Astrocyte (in vitro differentiated cells and primary cell): Measurements from ENCODE around the gene VSX1.
A peak's percentile ranks its signal among the peaks of the same experiment; 100 is the strongest.

Experiments used
- EZH2 ChIP-seq: IDR thresholded peaks from 2 replicates; pipeline ENCODE4 v1.6.1; 2012; ENCODE audit warnings: mild to moderate bottlenecking, low read length, inconsistent platforms; ENCODE audit not compliant: insufficient read depth
- TF ChIP-seq, protein P1 (sequence below): IDR thresholded peaks from 2 replicates; pipeline ENCODE4 v1.5.1; 2011; ENCODE audit warnings: low read depth, mild to moderate bottlenecking, inconsistent platforms, low read length, moderate library complexity; ENCODE audit not compliant: insufficient read depth

DNA sequence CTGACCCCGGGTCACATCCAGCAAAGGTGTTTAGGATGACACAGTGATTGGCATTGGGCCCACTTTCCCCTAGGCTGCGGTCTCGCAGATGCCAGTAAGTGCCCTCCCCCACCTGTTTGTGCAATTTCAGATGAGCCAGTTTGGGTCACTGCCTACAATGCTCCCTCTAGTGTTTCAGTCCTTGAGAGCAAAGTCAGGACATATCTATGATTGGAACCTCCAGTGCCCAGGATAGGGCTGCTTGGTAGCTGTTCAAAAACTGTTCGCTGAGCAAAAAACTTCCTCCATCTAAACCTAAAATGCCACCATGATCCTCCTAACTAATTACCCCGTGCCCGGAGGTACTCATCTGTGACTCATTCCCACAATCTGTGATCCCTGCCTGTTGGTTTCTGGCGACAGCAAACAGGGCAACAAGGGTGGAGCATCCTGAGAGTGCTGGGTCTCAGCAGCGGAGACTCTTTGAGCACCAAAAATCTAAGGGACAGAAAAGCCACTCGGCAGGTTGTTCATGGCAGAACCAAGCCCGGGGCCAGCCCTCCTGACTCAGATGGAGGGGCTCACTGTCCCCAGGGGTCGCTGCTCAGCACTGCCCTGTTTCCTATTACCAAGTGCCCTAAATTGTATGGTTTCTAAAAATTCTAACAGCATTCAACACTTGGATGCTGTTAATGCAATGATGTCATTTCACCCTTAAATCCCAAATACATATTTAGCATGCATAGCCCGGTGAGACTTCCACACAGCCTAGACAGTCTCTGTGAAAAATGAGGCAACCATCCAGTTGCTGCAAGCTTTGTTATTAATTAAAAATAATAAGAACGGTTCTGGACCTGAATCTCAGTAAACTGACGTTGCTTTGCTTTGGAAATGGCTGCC, 5.0 kb downstream of the VSX1 start:
- TF ChIP-seq, protein P1, sequence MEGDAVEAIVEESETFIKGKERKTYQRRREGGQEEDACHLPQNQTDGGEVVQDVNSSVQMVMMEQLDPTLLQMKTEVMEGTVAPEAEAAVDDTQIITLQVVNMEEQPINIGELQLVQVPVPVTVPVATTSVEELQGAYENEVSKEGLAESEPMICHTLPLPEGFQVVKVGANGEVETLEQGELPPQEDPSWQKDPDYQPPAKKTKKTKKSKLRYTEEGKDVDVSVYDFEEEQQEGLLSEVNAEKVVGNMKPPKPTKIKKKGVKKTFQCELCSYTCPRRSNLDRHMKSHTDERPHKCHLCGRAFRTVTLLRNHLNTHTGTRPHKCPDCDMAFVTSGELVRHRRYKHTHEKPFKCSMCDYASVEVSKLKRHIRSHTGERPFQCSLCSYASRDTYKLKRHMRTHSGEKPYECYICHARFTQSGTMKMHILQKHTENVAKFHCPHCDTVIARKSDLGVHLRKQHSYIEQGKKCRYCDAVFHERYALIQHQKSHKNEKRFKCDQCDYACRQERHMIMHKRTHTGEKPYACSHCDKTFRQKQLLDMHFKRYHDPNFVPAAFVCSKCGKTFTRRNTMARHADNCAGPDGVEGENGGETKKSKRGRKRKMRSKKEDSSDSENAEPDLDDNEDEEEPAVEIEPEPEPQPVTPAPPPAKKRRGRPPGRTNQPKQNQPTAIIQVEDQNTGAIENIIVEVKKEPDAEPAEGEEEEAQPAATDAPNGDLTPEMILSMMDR, result peak; percentile 2
- TF ChIP-seq EZH2, result no peak
